Astrocyte (in vitro differentiated cells and primary cell): ENCODE measurements around the gene DDX1.

Experiments
- EZH2 ChIP-seq: IDR thresholded peaks from 2 replicates; pipeline ENCODE4 v1.6.1; 2012; ENCODE audit warnings: mild to moderate bottlenecking, low read length, inconsistent platforms; ENCODE audit not compliant: insufficient read depth
- TF ChIP-seq, protein P1 (sequence below): IDR thresholded peaks from 2 replicates; pipeline ENCODE4 v1.5.1; 2011; ENCODE audit warnings: low read depth, mild to moderate bottlenecking, inconsistent platforms, low read length, moderate library complexity; ENCODE audit not compliant: insufficient read depth

DNA sequence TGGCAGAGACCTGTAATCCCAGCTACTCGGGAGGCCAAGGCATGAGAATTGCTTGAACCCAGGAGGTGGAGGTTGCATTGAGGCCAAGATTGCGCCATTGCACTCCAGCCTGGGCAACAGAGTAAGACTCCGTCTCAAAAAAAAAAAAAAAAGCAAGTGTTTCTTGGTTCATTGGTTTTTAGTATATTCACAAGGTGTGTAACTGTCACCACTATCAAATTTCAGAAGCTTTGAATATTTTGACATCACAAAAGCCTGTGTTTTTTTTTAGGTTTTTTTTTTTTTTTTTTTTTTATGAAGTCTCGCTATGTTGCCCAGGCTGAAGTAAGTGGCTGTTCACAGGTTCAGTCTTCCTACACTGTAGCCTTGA is 16.7 kb downstream of the DDX1 start:
- TF ChIP-seq, protein P1, sequence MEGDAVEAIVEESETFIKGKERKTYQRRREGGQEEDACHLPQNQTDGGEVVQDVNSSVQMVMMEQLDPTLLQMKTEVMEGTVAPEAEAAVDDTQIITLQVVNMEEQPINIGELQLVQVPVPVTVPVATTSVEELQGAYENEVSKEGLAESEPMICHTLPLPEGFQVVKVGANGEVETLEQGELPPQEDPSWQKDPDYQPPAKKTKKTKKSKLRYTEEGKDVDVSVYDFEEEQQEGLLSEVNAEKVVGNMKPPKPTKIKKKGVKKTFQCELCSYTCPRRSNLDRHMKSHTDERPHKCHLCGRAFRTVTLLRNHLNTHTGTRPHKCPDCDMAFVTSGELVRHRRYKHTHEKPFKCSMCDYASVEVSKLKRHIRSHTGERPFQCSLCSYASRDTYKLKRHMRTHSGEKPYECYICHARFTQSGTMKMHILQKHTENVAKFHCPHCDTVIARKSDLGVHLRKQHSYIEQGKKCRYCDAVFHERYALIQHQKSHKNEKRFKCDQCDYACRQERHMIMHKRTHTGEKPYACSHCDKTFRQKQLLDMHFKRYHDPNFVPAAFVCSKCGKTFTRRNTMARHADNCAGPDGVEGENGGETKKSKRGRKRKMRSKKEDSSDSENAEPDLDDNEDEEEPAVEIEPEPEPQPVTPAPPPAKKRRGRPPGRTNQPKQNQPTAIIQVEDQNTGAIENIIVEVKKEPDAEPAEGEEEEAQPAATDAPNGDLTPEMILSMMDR, result no peak
- TF ChIP-seq EZH2, result no peak
